ENCODE measurements around the gene NT5DC4. TPM values are rescaled to one million over a fixed set of nuclear protein-coding genes. Genes with fewer than 3 reads are reported as not detected.

The NT5DC4 gene
- total and polyA plus RNA-seq, 2 of the 4 experiments (the other 2 are of a cell fraction): not detected

DNA sequence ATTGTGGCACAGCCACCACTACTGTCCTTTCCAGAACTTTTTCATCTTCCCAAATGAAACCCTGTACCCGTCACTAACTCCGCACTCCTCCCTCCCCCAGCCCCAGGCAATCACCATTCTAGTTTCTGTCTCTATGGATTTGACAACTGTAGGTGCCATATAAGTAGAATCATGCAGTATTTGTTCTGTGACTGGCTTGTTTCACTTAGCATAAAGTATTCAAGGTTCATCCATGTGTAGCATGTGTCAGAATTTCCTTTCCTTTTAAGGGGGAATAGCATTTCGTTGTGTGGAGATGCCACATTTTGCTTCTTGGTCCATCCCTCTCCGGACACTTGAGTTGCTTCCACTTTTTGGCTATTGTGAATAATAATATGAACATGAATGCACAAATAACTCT lies 44.4 kb downstream of the NT5DC4 start:
- H3K27ac ChIP-seq (ENCODE audit: insufficient read depth, low read length): no peak overlapping the region; the same call in 1 of the 2 replicates
- peak overlapping the region; percentile 27; the same call in 1 of the 2 replicates for H3K9ac ChIP-seq (ENCODE audit: low read depth, low read length)
- H3K36me3 ChIP-seq (ENCODE audit: control insufficient read depth, insufficient read depth, low read length): no peaks in the 10 kb centered on the region
- peaks cover 2% of the 10 kb centered on the region; the same call in 1 of the 2 replicates for H3K9me1 ChIP-seq (ENCODE audit: insufficient read depth, low read length)
- intact Hi-C loops (cut with micrococcal nuclease) (no loop called here), in situ Hi-C loops (cut with MboI; ENCODE audit: low sequenced_read_pairs) (no loop called here), dilution Hi-C loops (cut with HindIII; ENCODE audit: low sequenced_read_pairs, unreplicated experiment) (no loop called here)
- H2AK9ac ChIP-seq (replicated peaks; ENCODE audit: low read depth, low read length, poor library complexity): no peak overlapping the region
- peak overlapping the region; percentile 86 for H3K23ac ChIP-seq (ENCODE audit: low read depth, low read length)
- H3K4me1 ChIP-seq (ENCODE audit: control insufficient read depth, insufficient read depth, low read length): no peaks in the 10 kb centered on the region; the same call in 1 of the 2 replicates
- DNase-seq (no peak), ATAC-seq (ENCODE audit: low read depth) (no peak)
- H4K20me1 ChIP-seq (ENCODE audit: insufficient read depth, low read length): no peaks in the 10 kb centered on the region
- H4K5ac ChIP-seq (ENCODE audit: low read depth, low read length): no peak overlapping the region
- peak overlapping the region; percentile 55; the same call in 1 of the 2 replicates for H3K56ac ChIP-seq (ENCODE audit: extremely low read depth, insufficient read depth, low read length)
- peak overlapping the region; percentile 67 for H3K4me2 ChIP-seq (ENCODE audit: low read depth, low read length)
- peak overlapping the region; percentile 61; the same call in 1 of the 2 replicates for H2BK120ac ChIP-seq (ENCODE audit: low read depth, low read length)
- peak overlapping the region; percentile 11; the same call in 1 of the 2 replicates for H4K91ac ChIP-seq (ENCODE audit: insufficient read depth, low read depth, low read length)
- ChIA-PET CTCF (no interaction called here), POLR2A (ENCODE audit: unreplicated experiment) (no interaction called here)
- BruUV-seq (replicated peaks): no TSS peak
- H2BK20ac ChIP-seq (ENCODE audit: low read depth, low read length): no peak overlapping the region
- 0 out of 2 replicates have a peak, but pooled peaks cover 2% of the 10 kb centered on the region for H3K9me3 ChIP-seq (ENCODE audit: control insufficient read depth, insufficient read depth, low read length)
- H2BK5ac ChIP-seq (ENCODE audit: low read depth, low read length, poor library complexity, severe bottlenecking): peak overlapping the region; percentile 26
- H3K4ac ChIP-seq (ENCODE audit: low read depth, low read length): peak overlapping the region; percentile 75
- H2AK5ac ChIP-seq (ENCODE audit: low read depth, low read length): peak overlapping the region; percentile 64
- TF ChIP-seq RCOR1 (IDR thresholded peaks at IDR 0.05; ENCODE audit: insufficient replicate concordance, low read length) (no peak), CEBPB (IDR thresholded peaks at IDR 0.05; ENCODE audit: low read depth, low read length) (no peak), SMC3 (IDR thresholded peaks at IDR 0.05; ENCODE audit: low read depth, low read length) (no peak), NFE2L2 (IDR thresholded peaks at IDR 0.05; ENCODE audit: low read depth, low read length) (no peak), FOS (IDR thresholded peaks at IDR 0.05; ENCODE audit: low read depth, low read length) (no peak), BHLHE40 (IDR thresholded peaks at IDR 0.05; ENCODE audit: low read depth, low read length) (no peak), RAD21 (IDR thresholded peaks at IDR 0.05; ENCODE audit: low read length) (no peak), CHD1 (IDR thresholded peaks at IDR 0.05; ENCODE audit: low read depth, low read length) (no peak), RFX5 (IDR thresholded peaks at IDR 0.05; ENCODE audit: low read depth, low read length) (no peak)
- TF ChIP-seq, protein P1, sequence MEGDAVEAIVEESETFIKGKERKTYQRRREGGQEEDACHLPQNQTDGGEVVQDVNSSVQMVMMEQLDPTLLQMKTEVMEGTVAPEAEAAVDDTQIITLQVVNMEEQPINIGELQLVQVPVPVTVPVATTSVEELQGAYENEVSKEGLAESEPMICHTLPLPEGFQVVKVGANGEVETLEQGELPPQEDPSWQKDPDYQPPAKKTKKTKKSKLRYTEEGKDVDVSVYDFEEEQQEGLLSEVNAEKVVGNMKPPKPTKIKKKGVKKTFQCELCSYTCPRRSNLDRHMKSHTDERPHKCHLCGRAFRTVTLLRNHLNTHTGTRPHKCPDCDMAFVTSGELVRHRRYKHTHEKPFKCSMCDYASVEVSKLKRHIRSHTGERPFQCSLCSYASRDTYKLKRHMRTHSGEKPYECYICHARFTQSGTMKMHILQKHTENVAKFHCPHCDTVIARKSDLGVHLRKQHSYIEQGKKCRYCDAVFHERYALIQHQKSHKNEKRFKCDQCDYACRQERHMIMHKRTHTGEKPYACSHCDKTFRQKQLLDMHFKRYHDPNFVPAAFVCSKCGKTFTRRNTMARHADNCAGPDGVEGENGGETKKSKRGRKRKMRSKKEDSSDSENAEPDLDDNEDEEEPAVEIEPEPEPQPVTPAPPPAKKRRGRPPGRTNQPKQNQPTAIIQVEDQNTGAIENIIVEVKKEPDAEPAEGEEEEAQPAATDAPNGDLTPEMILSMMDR (conservative IDR thresholded peaks at IDR 0.05; ENCODE audit: low read depth, low read length): no peak
- TF ChIP-seq, protein P2, sequence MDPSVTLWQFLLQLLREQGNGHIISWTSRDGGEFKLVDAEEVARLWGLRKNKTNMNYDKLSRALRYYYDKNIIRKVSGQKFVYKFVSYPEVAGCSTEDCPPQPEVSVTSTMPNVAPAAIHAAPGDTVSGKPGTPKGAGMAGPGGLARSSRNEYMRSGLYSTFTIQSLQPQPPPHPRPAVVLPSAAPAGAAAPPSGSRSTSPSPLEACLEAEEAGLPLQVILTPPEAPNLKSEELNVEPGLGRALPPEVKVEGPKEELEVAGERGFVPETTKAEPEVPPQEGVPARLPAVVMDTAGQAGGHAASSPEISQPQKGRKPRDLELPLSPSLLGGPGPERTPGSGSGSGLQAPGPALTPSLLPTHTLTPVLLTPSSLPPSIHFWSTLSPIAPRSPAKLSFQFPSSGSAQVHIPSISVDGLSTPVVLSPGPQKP (IDR thresholded peaks at IDR 0.05; ENCODE audit: borderline replicate concordance, low read depth, low read length): no peak
- TF ChIP-seq, protein P3, sequence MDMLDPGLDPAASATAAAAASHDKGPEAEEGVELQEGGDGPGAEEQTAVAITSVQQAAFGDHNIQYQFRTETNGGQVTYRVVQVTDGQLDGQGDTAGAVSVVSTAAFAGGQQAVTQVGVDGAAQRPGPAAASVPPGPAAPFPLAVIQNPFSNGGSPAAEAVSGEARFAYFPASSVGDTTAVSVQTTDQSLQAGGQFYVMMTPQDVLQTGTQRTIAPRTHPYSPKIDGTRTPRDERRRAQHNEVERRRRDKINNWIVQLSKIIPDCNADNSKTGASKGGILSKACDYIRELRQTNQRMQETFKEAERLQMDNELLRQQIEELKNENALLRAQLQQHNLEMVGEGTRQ (IDR thresholded peaks at IDR 0.05; ENCODE audit: low read depth, low read length): no peak
- no CpG with 5 or more reads among the region's 4 CpGs for WGBS, 2 experiments (ENCODE audit: extremely low coverage in 2 of 2, insufficient read length in 1 of 2)
- no peaks in the 10 kb centered on the region for H3K27me3 ChIP-seq (ENCODE audit: control insufficient read depth, insufficient read depth, low read length)
- peak overlapping the region; percentile 79; the same call in 1 of the 2 replicates for H3K4me3 ChIP-seq (ENCODE audit: insufficient read depth, low read depth, low read length)
- H3K14ac ChIP-seq (replicated peaks; ENCODE audit: low read depth, low read length): peak overlapping the region; percentile 85
- H2AFZ ChIP-seq (replicated peaks; ENCODE audit: low read length, poor library complexity): peak overlapping the region; percentile 88
- peak overlapping the region; percentile 82 to 86 for H4K8ac ChIP-seq (ENCODE audit: low read depth in 2 of 2, low read length in 2 of 2)
- H2BK15ac ChIP-seq (ENCODE audit: low read depth, low read length): peak overlapping the region; percentile 68; the same call in 1 of the 3 replicates
- H3K18ac ChIP-seq (ENCODE audit: low read depth, low read length): no peak overlapping the region
- H3K79me1 ChIP-seq (ENCODE audit: low read depth in 1 of 2, low read length in 2 of 2): peaks cover 11 to 53% of the 10 kb centered on the region in 2 experiments

Data from IMR-90 (cell line).